ENCODE data around the gene CEP131. TPM values are rescaled to one million over a fixed set of nuclear protein-coding genes. Genes with fewer than 3 reads are reported as not detected.

Gene CEP131
- total and polyA plus RNA-seq, 8 donors, result 4.8 to 75.0 (median 12.1) TPM

DNA sequence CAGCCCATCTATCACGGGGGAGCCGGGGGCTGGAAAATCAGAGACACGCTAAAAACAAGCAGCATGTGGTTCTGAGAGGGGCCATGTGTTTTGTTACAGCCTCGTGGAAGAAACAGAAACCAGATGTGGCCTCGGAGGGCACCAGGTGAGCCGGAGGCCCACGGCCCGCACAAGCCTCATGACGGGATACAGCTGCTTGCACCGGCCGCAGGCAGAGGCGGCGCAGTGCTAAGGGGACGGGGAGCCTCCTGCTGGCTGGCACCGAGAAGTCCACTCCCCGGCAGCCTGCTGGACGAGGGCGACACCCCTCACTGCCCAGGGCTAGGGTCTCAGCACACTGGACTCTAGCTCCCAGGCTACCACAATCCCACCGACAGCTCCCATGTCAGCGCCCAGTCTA, 35.5 kb upstream of the CEP131 start:
- WGBS, 5 donors, result 78 to 89% (median 87%) methylated on average over 19 to 20 of the region's 20 CpGs
- Histone ChIP-seq H3K27me3 (no peaks in the 10 kb centered on the region), H3K9me3 (no peaks in the 10 kb centered on the region), H3K36me3 (peaks cover 54 to 74% (median 69%) of the 10 kb centered on the region in 4 donors), H3K4me3 (no peak overlapping the region), H3K27ac (no peak overlapping the region), H3K4me1 (peaks cover 11 to 26% (median 20%) of the 10 kb centered on the region in 4 donors)
- intact Hi-C loops (cut with DNase I; ENCODE audit: low total_unique reads), result loop anchor here (5.0 kb wide), 1 partner anchor 344 kb away; no protein-coding TSS in a partner anchor
- no peak for TF ChIP-seq POLR2AphosphoS5 (IDR thresholded peaks at IDR 0.05)
- TF ChIP-seq, protein P1, sequence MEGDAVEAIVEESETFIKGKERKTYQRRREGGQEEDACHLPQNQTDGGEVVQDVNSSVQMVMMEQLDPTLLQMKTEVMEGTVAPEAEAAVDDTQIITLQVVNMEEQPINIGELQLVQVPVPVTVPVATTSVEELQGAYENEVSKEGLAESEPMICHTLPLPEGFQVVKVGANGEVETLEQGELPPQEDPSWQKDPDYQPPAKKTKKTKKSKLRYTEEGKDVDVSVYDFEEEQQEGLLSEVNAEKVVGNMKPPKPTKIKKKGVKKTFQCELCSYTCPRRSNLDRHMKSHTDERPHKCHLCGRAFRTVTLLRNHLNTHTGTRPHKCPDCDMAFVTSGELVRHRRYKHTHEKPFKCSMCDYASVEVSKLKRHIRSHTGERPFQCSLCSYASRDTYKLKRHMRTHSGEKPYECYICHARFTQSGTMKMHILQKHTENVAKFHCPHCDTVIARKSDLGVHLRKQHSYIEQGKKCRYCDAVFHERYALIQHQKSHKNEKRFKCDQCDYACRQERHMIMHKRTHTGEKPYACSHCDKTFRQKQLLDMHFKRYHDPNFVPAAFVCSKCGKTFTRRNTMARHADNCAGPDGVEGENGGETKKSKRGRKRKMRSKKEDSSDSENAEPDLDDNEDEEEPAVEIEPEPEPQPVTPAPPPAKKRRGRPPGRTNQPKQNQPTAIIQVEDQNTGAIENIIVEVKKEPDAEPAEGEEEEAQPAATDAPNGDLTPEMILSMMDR (IDR thresholded peaks at IDR 0.05), result no peak
- no peak for TF ChIP-seq EP300 (IDR thresholded peaks at IDR 0.05)
- no peak for TF ChIP-seq POLR2A (IDR thresholded peaks at IDR 0.05)
- no peak for DNase-seq

DNA sequence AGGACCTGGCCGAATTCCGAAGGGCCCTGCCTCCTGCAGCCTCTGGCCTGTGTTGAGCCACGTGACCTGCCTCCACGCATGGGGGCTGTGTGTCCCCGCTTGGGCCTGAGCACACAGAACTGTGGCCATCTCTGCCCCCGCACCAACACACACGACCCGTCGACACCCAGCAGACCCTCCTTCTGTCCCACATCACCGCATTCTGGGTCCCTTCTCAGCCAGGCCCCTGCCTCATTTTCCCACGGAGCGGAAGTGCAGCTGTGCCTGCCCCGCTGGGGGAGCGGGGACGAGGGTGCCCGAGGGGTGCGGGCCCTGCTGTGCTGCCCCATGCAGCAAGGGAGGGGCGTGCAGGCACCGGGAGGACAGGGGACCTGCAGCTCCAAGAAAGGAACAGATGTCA, 34.8 kb upstream of the CEP131 start:
- Histone ChIP-seq H3K36me3 (peaks cover 51 to 71% (median 67%) of the 10 kb centered on the region in 4 donors), H3K27ac (no peak overlapping the region), H3K4me3 (no peak overlapping the region), H3K27me3 (no peaks in the 10 kb centered on the region), H3K9me3 (no peaks in the 10 kb centered on the region), H3K4me1 (peaks cover 11 to 30% (median 20%) of the 10 kb centered on the region in 4 donors)
- intact Hi-C loops (cut with DNase I; ENCODE audit: low total_unique reads), result loop anchor here (5.0 kb wide), 1 partner anchor 345 kb away; no protein-coding TSS in a partner anchor
- DNase-seq, result no peak
- TF ChIP-seq POLR2A (IDR thresholded peaks at IDR 0.05), result no peak
- no peak for TF ChIP-seq EP300 (IDR thresholded peaks at IDR 0.05)
- TF ChIP-seq, protein P1 (IDR thresholded peaks at IDR 0.05), result no peak
- no peak for TF ChIP-seq POLR2AphosphoS5 (IDR thresholded peaks at IDR 0.05)
- WGBS, 5 donors, result 93 to 96% (median 95%) methylated on average over 3 to 19 of the region's 19 CpGs

DNA sequence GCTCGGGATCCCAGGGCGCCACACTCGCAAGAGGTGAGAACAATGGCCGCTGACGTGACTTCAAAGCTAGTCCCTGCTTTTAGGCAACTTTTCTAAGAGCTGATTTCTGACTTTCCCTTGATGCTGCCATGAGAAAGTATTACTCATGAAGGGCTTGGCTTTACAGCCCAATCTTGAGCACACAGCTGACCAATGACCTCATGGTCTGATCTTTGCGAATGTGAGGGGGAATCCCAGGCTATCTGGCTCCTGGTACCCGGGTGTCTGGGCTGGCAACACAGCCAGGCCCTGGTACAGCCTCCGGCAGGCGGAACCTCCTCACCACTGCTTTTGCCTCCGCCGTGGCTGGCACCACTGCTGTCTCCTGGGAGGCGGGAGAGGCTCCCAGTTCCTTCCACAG, 33.9 kb upstream of the CEP131 start:
- Histone ChIP-seq H3K27ac (peak overlapping the region in 2 of 5 donors; percentile 72), H3K4me1 (peaks cover 11 to 30% (median 20%) of the 10 kb centered on the region in 4 donors), H3K9me3 (no peaks in the 10 kb centered on the region), H3K36me3 (peaks cover 52 to 71% (median 67%) of the 10 kb centered on the region in 4 donors), H3K27me3 (no peaks in the 10 kb centered on the region), H3K4me3 (no peak overlapping the region)
- no peak for DNase-seq
- 78 to 86% (median 82%) methylated on average over 12 of the region's 12 CpGs for WGBS, 5 donors
- TF ChIP-seq, protein P1 (IDR thresholded peaks at IDR 0.05), result no peak
- TF ChIP-seq POLR2AphosphoS5 (IDR thresholded peaks at IDR 0.05) (no peak), EP300 (IDR thresholded peaks at IDR 0.05) (no peak), POLR2A (IDR thresholded peaks at IDR 0.05) (no peak)
- intact Hi-C loops (cut with DNase I; ENCODE audit: low total_unique reads), result loop anchor here (5.0 kb wide), 1 partner anchor 346 kb away; no protein-coding TSS in a partner anchor

DNA sequence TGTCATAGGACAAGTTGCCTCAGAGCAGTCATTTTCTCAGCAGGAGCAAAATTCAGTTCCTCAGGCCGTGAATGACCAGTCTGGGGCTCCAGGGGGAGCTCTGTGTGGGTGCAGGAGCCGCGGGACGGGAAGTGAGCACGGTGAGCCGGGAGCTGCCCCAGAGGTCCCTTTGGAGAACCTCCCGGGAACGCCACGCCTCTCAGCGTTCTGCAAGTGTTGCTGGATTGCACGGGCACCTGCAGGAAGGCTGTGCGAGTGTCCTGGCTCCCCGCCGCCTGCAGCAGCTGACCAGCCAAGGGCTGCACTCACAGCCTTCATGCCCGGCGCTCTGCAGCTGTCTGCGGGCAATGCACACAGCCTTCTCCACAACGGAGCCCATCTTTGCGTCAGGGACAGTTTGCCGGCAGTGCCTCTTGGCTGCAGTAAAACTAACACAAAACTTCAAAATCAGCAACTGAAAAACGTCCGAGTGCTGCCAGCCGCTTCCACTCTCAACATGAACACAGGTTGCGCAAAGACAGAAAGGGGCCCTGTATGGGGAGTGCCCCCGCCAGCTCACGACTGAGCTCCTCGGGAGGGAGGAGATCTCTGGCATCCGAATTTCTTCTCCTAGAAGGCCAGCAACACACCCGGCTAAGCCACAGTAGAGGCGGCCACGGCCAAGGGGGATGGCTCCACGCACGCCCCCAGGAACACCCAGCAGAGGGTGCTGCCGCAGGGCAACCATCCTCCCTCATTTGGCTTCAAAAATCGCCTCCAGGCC, 32.4 kb upstream of the CEP131 start:
- TF ChIP-seq EP300 (IDR thresholded peaks at IDR 0.05) (no peak), POLR2AphosphoS5 (IDR thresholded peaks at IDR 0.05) (peak; percentile 23 to 67 (median 52)), POLR2A (IDR thresholded peaks at IDR 0.05) (no peak)
- TF ChIP-seq, protein P1 (IDR thresholded peaks at IDR 0.05), result peak in 5 of 7 experiments; percentile 35 to 83 (median 51)

More for the DNA sequence above, 32.4 kb upstream of the CEP131 start:
- peaks cover 51 to 71% (median 67%) of the 10 kb centered on the region in 4 donors for H3K36me3 ChIP-seq
- DNase-seq, result peak; percentile 93 to 96
- intact Hi-C loops (cut with DNase I; ENCODE audit: low total_unique reads), result loop anchor here (5.0 kb wide), 1 partner anchor 347 kb away; no protein-coding TSS in a partner anchor
- H3K9me3 ChIP-seq, result no peaks in the 10 kb centered on the region
- H3K27ac ChIP-seq, result peak overlapping the region in 4 of 5 donors; percentile 35 to 72 (median 60)
- H3K4me1 ChIP-seq, result peaks cover 11 to 30% (median 20%) of the 10 kb centered on the region in 4 donors
- H3K27me3 ChIP-seq, result no peaks in the 10 kb centered on the region
- no peak overlapping the region for H3K4me3 ChIP-seq
- WGBS, 5 donors, result 19 to 32% (median 24%) methylated on average over 31 to 35 of the region's 35 CpGs
